Measurements from ENCODE around the gene LAMTOR2. TPM values are rescaled to one million over a fixed set of nuclear protein-coding genes. Genes with fewer than 3 reads are reported as not detected.

LAMTOR2 gene
- total RNA-seq, 2 donors from 2014 or later = 48.9 to 54.4 TPM

GRCh38 chr1:156108057-156108456 is 53.5 kb downstream of the LAMTOR2 start:
- intact Hi-C loops (cut with DNase I) = no loop called here

More at GRCh38 chr1:156108057-156108456, 53.5 kb downstream of the LAMTOR2 start:
- DNase-seq (no peak), ATAC-seq (no peak)

Other genes starting within 250 kb of the LAMTOR2 start
- 10 to 100 TPM; 22.2 to 28.4 TPM for gene GON4L, start 197.6 kb upstream of the LAMTOR2 start, total RNA-seq
- 10 to 100 TPM in 1 of 2 donors, 1 to 10 TPM in 1; 9.9 to 16.5 TPM for gene SYT11, start 195.2 kb upstream of the LAMTOR2 start, total RNA-seq
- gene RIT1, start 143.4 kb upstream of the LAMTOR2 start, total RNA-seq = 10 to 100 TPM; 23.1 to 26.1 TPM
- 10 to 100 TPM; 21.0 to 27.8 TPM for gene KHDC4, start 120.4 kb upstream of the LAMTOR2 start, total RNA-seq
- not detected for gene RXFP4, start 113.1 kb upstream of the LAMTOR2 start, total RNA-seq
- 10 to 100 TPM; 63.4 to 70.8 TPM for gene ARHGEF2, start 76.2 kb upstream of the LAMTOR2 start, total RNA-seq
- 100 to 1,000 TPM; 101 to 127 TPM for gene SSR2, start 33.8 kb upstream of the LAMTOR2 start, total RNA-seq
- gene UBQLN4, start 984 bp upstream of the LAMTOR2 start, total RNA-seq = 10 to 100 TPM; 23.6 to 27.2 TPM
- gene RAB25, start 6.4 kb downstream of the LAMTOR2 start, total RNA-seq = not detected
- gene MEX3A, start 27.7 kb downstream of the LAMTOR2 start, total RNA-seq = under 1 TPM; 0.15 to 0.42 TPM
- 100 to 1,000 TPM; 264 to 384 TPM for gene LMNA, start 59.9 kb downstream of the LAMTOR2 start, total RNA-seq
- 1 to 10 TPM; 2.7 to 3.8 TPM for gene SEMA4A, start 98.8 kb downstream of the LAMTOR2 start, total RNA-seq
- gene SLC25A44, start 139.3 kb downstream of the LAMTOR2 start, total RNA-seq = 10 to 100 TPM; 16.0 to 23.1 TPM
- gene PMF1, start 158.2 kb downstream of the LAMTOR2 start, total RNA-seq = 10 to 100 TPM; 47.4 to 62.8 TPM
- gene BGLAP, start 187.4 kb downstream of the LAMTOR2 start, total RNA-seq = under 1 TPM in 1 of 2 donors, not detected in 1; 0.47 TPM
- 1 to 10 TPM in 1 of 2 donors, under 1 TPM in 1; 0.71 to 1.3 TPM for gene PAQR6, start 193.3 kb downstream of the LAMTOR2 start, total RNA-seq
- 10 to 100 TPM; 65.9 to 66.4 TPM for gene SMG5, start 228.0 kb downstream of the LAMTOR2 start, total RNA-seq
- gene TMEM79, start 229.5 kb downstream of the LAMTOR2 start, total RNA-seq = 1 to 10 TPM; 2.0 to 2.3 TPM
- 10 to 100 TPM; 22.7 to 32.2 TPM for gene GLMP, start 240.9 kb downstream of the LAMTOR2 start, total RNA-seq
- not detected for gene VHLL, start 244.5 kb downstream of the LAMTOR2 start, total RNA-seq